OCI-LY1 (cell line): ENCODE measurements around the gene ST3GAL2.

Experiments used
- EZH2 ChIP-seq: fragments of 200-600 bp; sonication (generic), shearing (Covaris generic); IDR thresholded peaks from 2 replicates; pipeline ENCODE4 v1.8.0; 2017; ENCODE audit warnings: borderline replicate concordance, mixed run types, mild to moderate bottlenecking, antibody characterized with exemption, low read length, moderate library complexity, mixed read lengths
- TF ChIP-seq, protein P1 (sequence below): fragments of 200-600 bp; sonication (generic), shearing (Covaris generic); IDR thresholded peaks from 2 replicates; pipeline ENCODE4 v1.5.1; 2017; ENCODE audit warnings: mild to moderate bottlenecking, antibody characterized with exemption, low read length, moderate library complexity, mixed read lengths

DNA sequence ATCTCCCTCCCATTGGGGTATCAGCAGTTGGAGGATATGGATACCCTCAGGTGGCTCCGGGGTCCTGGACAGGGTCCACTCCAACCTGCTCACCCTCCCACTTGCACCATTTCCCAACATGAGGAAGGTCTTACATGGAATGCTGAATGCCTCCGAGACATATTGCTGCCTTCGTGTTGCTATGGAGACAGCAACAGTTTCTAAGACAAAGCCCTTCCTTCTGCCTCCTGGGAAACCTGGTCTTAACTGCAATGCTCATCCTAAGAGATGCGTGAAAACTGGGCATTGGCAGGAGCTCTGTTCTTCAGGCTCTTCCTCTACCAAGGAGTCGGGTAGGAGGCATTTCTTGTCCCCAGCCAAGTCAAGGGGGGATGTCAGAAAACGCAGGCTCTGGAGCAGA, 45.2 kb downstream of the ST3GAL2 start:
- TF ChIP-seq, protein P1, sequence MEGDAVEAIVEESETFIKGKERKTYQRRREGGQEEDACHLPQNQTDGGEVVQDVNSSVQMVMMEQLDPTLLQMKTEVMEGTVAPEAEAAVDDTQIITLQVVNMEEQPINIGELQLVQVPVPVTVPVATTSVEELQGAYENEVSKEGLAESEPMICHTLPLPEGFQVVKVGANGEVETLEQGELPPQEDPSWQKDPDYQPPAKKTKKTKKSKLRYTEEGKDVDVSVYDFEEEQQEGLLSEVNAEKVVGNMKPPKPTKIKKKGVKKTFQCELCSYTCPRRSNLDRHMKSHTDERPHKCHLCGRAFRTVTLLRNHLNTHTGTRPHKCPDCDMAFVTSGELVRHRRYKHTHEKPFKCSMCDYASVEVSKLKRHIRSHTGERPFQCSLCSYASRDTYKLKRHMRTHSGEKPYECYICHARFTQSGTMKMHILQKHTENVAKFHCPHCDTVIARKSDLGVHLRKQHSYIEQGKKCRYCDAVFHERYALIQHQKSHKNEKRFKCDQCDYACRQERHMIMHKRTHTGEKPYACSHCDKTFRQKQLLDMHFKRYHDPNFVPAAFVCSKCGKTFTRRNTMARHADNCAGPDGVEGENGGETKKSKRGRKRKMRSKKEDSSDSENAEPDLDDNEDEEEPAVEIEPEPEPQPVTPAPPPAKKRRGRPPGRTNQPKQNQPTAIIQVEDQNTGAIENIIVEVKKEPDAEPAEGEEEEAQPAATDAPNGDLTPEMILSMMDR = no peak
- TF ChIP-seq EZH2 = no peak
